Measurements from ENCODE around the gene SLC37A3. TPM values are rescaled to one million over a fixed set of nuclear protein-coding genes. Genes with fewer than 3 reads are reported as not detected.

Gene SLC37A3
- total and polyA plus RNA-seq, 9 donors = 30.6 to 74.6 (median 39.4) TPM

- H3K4me1 ChIP-seq (ENCODE audit: insufficient read depth) = no peaks in the 10 kb centered on the region
- H3K4me3 ChIP-seq = no peak overlapping the region
- intact Hi-C loops (cut with DNase I) = loop anchor here in 1 of 4 donors (5.0 kb wide), 1 partner anchor 61 kb away; no protein-coding TSS in a partner anchor
- no peaks in the 10 kb centered on the region for H3K9me3 ChIP-seq
- no peak overlapping the region for H3K27ac ChIP-seq
- no peak for DNase-seq
- H3K36me3 ChIP-seq = no peaks in the 10 kb centered on the region
- no peaks in the 10 kb centered on the region for H3K27me3 ChIP-seq
- TF ChIP-seq CTCF (IDR thresholded peaks at IDR 0.05) (no peak), EP300 (IDR thresholded peaks at IDR 0.05) (no peak), POLR2A (IDR thresholded peaks at IDR 0.05) (no peak)
- 95 to 98% (median 96%) methylated on average over 5 of the region's 5 CpGs for WGBS, 3 donors
Measured at GRCh38 chr7:140333686-140334085, 64.6 kb downstream of the SLC37A3 start.

GRCh38 chr7:140333223-140333622, 65.1 kb downstream of the SLC37A3 start:
- WGBS, 3 donors = 82 to 90% (median 84%) methylated on average over 10 of the region's 10 CpGs
- H3K27me3 ChIP-seq = no peaks in the 10 kb centered on the region
- no peak for DNase-seq
- TF ChIP-seq CTCF (IDR thresholded peaks at IDR 0.05) (no peak), POLR2A (IDR thresholded peaks at IDR 0.05) (no peak), EP300 (IDR thresholded peaks at IDR 0.05) (no peak)
- H3K36me3 ChIP-seq = no peaks in the 10 kb centered on the region
- H3K4me3 ChIP-seq = no peak overlapping the region
- H3K27ac ChIP-seq = no peak overlapping the region
- no peaks in the 10 kb centered on the region for H3K4me1 ChIP-seq (ENCODE audit: insufficient read depth)
- intact Hi-C loops (cut with DNase I) = loop anchor here in 1 of 4 donors (5.0 kb wide), 1 partner anchor 61 kb away; no protein-coding TSS in a partner anchor
- no peaks in the 10 kb centered on the region for H3K9me3 ChIP-seq

- Histone ChIP-seq H3K36me3 (no peaks in the 10 kb centered on the region), H3K27me3 (no peaks in the 10 kb centered on the region), H3K9me3 (no peaks in the 10 kb centered on the region), H3K27ac (no peak overlapping the region), H3K4me1 (ENCODE audit: insufficient read depth) (no peaks in the 10 kb centered on the region), H3K4me3 (no peak overlapping the region)
- intact Hi-C loops (cut with DNase I) = loop anchor here in 1 of 4 donors (5.0 kb wide), 1 partner anchor 58 kb away; no protein-coding TSS in a partner anchor
- WGBS, 3 donors = 88 to 89% (median 88%) methylated on average over 3 of the region's 3 CpGs
- TF ChIP-seq POLR2A (IDR thresholded peaks at IDR 0.05) = no peak
- TF ChIP-seq EP300 (IDR thresholded peaks at IDR 0.05) = no peak
- no peak for TF ChIP-seq CTCF (IDR thresholded peaks at IDR 0.05)
- DNase-seq = no peak
Measured at GRCh38 chr7:140330595-140330994, 67.7 kb downstream of the SLC37A3 start.

- no peak for TF ChIP-seq CTCF (IDR thresholded peaks at IDR 0.05)
- TF ChIP-seq POLR2A (IDR thresholded peaks at IDR 0.05) = no peak
- no peak for TF ChIP-seq EP300 (IDR thresholded peaks at IDR 0.05)
- Histone ChIP-seq H3K4me3 (no peak overlapping the region), H3K4me1 (ENCODE audit: insufficient read depth) (no peaks in the 10 kb centered on the region), H3K9me3 (no peaks in the 10 kb centered on the region), H3K27ac (no peak overlapping the region), H3K36me3 (no peaks in the 10 kb centered on the region), H3K27me3 (no peaks in the 10 kb centered on the region)
- DNase-seq = no peak
- intact Hi-C loops (cut with DNase I) = loop anchor here in 1 of 4 donors (5.0 kb wide), 1 partner anchor 58 kb away; no protein-coding TSS in a partner anchor
- WGBS, 3 donors = 76 to 85% (median 83%) methylated on average over 13 of the region's 13 CpGs
Measured at GRCh38 chr7:140330128-140330527, 68.2 kb downstream of the SLC37A3 start.

Measured in ovary (tissue), 9 donors.